Lung (tissue), 12 donors: ENCODE results near the gene TTC9B. TPM values are rescaled to one million over a fixed set of nuclear protein-coding genes. Genes with fewer than 3 reads are reported as not detected.
A peak's percentile ranks its signal among the peaks of the same experiment; 100 is the strongest.

Source experiments
- ATAC-seq: fragments of 200-7000 bp; cut with Tn5 transposase; one replicate; pipeline ENCODE4 v1.9.1; 2020; ENCODE audit warnings: moderate number of reproducible peaks; ENCODE audit not compliant: insufficient read depth, low FRiP score
- DNase-seq, 3 donors: peaks; one replicate each; pipeline ENCODE4 v3.0.0-alpha.2; 2013 to 2017
- H3K27ac ChIP-seq, 2 donors: one replicate each; pipeline ENCODE4 v1.5.1; 2013; ENCODE audit warnings: mild to moderate bottlenecking in 2 of 2, moderate library complexity in 2 of 2, control low read depth in 1 of 2, inconsistent platforms in 1 of 2, low read depth in 1 of 2, low read length in 1 of 2
- H3K27me3 ChIP-seq, 3 donors: one replicate each; pipeline ENCODE4 v1.5.1; 2013; ENCODE audit warnings: low read length in 2 of 3; ENCODE audit not compliant: control insufficient read depth in 3 of 3, insufficient read depth in 3 of 3
- H3K36me3 ChIP-seq, 4 donors: one replicate each; pipeline ENCODE4 v1.5.1; 2013; ENCODE audit warnings: low read length in 4 of 4, mild to moderate bottlenecking in 1 of 4, moderate library complexity in 1 of 4; ENCODE audit not compliant: control insufficient read depth in 4 of 4, insufficient read depth in 4 of 4
- H3K4me1 ChIP-seq, 5 donors: one replicate each; pipeline ENCODE4 v1.5.1; 2013; ENCODE audit warnings: low read length in 5 of 5, mild to moderate bottlenecking in 2 of 5, moderate library complexity in 1 of 5; ENCODE audit not compliant: control insufficient read depth in 5 of 5, insufficient read depth in 5 of 5
- H3K4me3 ChIP-seq: one replicate; pipeline ENCODE4 v1.5.1; 2013; ENCODE audit warnings: mild to moderate bottlenecking, control low read depth, moderate library complexity
- H3K9ac ChIP-seq, 2 donors: one replicate each; pipeline ENCODE4 v1.5.1; 2013; ENCODE audit warnings: low read length in 2 of 2, control low read depth in 1 of 2; ENCODE audit not compliant: insufficient read depth in 1 of 2
- H3K9me3 ChIP-seq, 4 donors: one replicate each; pipeline ENCODE4 v1.5.1; 2013; ENCODE audit warnings: low read length in 3 of 4, mild to moderate bottlenecking in 1 of 4, moderate library complexity in 1 of 4; ENCODE audit not compliant: control insufficient read depth in 4 of 4, insufficient read depth in 3 of 4
- CTCF ChIP-seq: IDR thresholded peaks from 2 replicates; pipeline ENCODE4 v1.5.1; 2012; ENCODE audit warnings: mild to moderate bottlenecking; ENCODE audit errors: control extremely low read depth, extremely low read depth
- WGBS, 2 donors: extraction: QIAGEN DNeasy Blood & Tissue Kit; methylation state at CpG; one replicate each; pipeline ENCODE4 v1.1.7; 2013; 5-methylcytosine and 5-hydroxymethylcytosine counted together
- polyA plus RNA-seq, 2 donors: library from polyadenylated mRNA; stranded (reverse); fragments of 200-250 nt; gene quantifications; one replicate each; pipeline ENCODE4 v1.2.1, GENCODE V29; 2013
- total RNA-seq, 2 donors: library from RNA; depleted of rRNA in 1 of 2; stranded (reverse); fragments of >200 nt in 1 of 2; gene quantifications; one replicate each; pipeline ENCODE4 v1.2.1, GENCODE V29; 2014 to 2021
- donor health status: control.
- donor health status: control.
- donor health status: Bipolar disorder and iron deficiency.
- donor health status: healthy.
- donor health status: DM: yes; HTN: yes; CAD: no.

The TTC9B gene
- total and polyA plus RNA-seq, 4 donors, result not detected

GRCh38 chr19:40232479-40232878 lies 14.3 kb upstream of the TTC9B start:
- DNase-seq (peak in 2 of 3 donors; percentile 25 to 53), ATAC-seq (no peak)
- peaks cover 0 to 38% (median 20%) of the 10 kb centered on the region in 4 donors for H3K36me3 ChIP-seq

GRCh38 chr19:40231544-40232424 lies 13.6 kb upstream of the TTC9B start:
- WGBS, 2 donors, result 63 to 69% methylated on average over 16 of the region's 16 CpGs
- Histone ChIP-seq H3K36me3 (peaks cover 0 to 34% (median 16%) of the 10 kb centered on the region in 4 donors), H3K9ac (no peak overlapping the region), H3K9me3 (no peaks in the 10 kb centered on the region), H3K4me1 (peaks cover 0 to 15% (median 11%) of the 10 kb centered on the region in 5 donors), H3K27me3 (peaks cover 0 to 6% (median 0%) of the 10 kb centered on the region in 3 donors), H3K4me3 (no peak overlapping the region), H3K27ac (peak overlapping the region in 1 of 2 donors; percentile 49)
- DNase-seq (peak; percentile 25 to 55 (median 47)), ATAC-seq (no peak)
- no peak for TF ChIP-seq CTCF

More at GRCh38 chr19:40232479-40232878, 14.3 kb upstream of the TTC9B start:
- Histone ChIP-seq H3K27me3 (no peaks in the 10 kb centered on the region), H3K4me1 (peaks cover 0 to 15% (median 11%) of the 10 kb centered on the region in 5 donors), H3K27ac (no peak overlapping the region), H3K9ac (no peak overlapping the region), H3K9me3 (no peaks in the 10 kb centered on the region), H3K4me3 (no peak overlapping the region)
- 81 to 91% methylated on average over 12 of the region's 12 CpGs for WGBS, 2 donors
- no peak for TF ChIP-seq CTCF

GRCh38 chr19:40231057-40231456 lies 12.9 kb upstream of the TTC9B start:
- Histone ChIP-seq H3K9me3 (no peaks in the 10 kb centered on the region), H3K9ac (no peak overlapping the region), H3K27me3 (peaks cover 0 to 12% (median under 1%) of the 10 kb centered on the region in 3 donors), H3K27ac (no peak overlapping the region), H3K36me3 (peaks cover 0 to 30% (median 13%) of the 10 kb centered on the region in 4 donors), H3K4me1 (peaks cover 0 to 18% (median 15%) of the 10 kb centered on the region in 5 donors), H3K4me3 (no peak overlapping the region)
- TF ChIP-seq CTCF, result no peak
- no peak for DNase-seq
- ATAC-seq, result no peak
- WGBS, 2 donors, result 87% methylated on average over 6 of the region's 6 CpGs
